Activated naive CD4-positive, alpha-beta T cell (primary cell): ENCODE measurements around the gene COL12A1.

Experiments
- DNase-seq, 4 experiments: peaks; one replicate each; lab custom pipeline; 2025; lab: John Stamatoyannopoulos, UW

The COL12A1 gene

DNA sequence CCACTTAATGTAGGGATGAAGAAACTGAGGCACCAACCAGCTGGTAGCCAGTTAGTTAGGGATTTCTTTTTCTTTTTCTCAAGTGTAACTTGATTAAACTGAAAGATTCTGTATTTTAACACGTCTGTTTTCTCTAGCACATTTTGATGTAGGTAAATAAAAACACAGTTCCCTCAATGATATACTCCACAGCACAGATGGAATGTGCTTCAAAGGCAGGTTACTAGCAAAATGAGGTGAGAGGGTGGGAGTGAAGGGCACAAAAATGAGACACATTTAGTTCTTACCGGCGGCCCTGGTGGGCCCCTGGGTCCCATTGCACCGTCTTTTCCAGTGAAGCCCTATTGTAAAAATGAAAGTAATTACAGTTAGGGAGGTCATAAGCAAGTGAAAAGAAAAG is 108.9 kb downstream of the COL12A1 start:
- DNase-seq, result no peak

DNA sequence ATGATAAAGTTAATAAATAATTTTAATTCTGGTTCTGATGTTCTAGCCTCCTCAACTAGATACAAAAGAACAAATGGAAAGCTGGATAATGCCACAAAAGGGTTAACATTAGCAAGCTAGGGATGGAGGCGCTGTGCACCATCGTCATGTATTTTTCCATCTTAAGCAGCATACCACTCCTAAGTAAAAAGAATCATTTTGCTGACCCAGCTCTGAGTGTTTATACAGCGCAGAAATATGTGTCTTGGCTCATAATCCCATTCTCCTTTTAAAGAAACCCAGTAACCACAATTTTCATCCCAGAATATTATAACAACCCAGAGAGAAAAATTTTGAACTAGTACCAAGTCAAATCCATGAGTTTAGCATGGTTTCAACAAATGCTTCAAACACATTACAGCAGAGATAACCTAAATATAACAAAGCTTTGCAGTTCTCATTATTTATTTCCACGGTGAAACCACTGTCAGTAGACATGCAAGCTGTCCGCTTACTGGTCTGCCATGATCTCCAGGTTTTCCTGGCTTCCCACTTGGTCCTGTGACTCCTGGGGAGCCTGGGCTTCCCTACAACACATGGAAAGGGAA is 111.1 kb downstream of the COL12A1 start:
- DNase-seq, result no peak

DNA sequence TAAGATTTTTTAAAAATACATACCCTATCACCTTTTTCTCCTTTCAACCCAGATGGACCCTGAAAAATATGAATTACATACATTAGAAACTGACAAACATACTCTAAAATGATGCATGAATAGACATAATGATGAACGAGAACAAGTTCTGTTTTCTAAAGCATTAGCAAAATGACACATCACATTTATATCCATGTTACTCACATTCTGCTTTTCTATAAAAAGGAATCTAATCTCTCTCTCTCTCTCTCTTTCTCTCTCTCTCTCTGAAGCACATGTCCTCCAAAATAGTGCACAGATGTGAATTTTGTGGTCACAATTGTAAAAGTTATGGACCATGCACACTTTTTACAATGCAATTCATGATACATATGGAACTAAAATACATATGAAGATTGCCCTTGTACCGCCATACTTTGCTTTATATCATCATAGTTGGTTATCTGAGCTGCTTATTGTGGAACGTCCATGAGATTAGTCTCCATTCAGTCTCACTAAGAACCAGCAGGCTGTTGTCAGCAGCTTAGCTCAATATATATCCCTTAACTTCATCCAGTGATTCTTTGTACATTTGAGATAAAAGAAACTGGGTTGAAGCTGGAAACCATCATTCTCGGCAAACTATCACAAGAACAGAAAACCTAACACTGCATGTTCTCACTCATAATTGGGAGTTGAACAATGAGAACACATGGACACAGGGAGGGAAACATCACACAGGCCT is 114.2 kb downstream of the COL12A1 start:
- DNase-seq, result no peak

DNA sequence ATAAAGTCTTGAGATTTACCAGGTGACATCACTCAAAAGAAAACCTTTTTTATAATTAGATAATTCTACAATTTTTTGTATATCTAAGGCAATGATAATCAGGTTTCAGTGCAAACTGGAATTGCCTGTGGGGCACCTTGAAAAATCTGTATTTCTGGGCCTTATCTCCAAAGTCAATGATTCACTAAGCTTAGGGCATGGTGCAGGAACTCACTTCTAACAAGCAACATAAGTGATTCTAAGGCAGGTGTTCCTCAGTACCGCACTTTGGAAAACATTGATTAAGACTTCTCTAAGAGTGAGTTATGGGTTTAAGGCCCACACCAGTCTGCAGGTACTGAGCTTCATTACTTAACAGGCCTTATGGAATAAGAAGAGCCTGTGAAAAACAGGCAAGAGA is 115.3 kb downstream of the COL12A1 start:
- DNase-seq, result no peak

DNA sequence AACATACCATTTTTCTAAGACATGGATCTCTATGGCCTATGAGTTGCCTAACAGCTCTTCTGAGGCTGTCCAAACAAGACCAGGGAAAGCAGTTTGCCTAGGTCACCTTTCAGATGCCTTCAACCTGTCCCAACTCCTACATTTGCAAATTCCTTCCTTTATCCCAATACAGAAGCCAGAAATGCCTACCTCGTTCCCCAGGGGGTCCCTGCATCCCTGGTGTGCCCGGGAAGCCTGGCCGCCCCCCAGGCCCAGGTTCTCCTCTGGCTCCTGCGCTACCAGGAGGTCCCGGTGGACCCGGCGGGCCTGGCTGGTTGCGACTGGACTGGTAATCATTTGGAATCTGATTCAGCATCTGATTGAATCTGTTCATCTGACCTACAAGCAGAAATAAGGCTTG is 115.9 kb downstream of the COL12A1 start:
- DNase-seq, result no peak

DNA sequence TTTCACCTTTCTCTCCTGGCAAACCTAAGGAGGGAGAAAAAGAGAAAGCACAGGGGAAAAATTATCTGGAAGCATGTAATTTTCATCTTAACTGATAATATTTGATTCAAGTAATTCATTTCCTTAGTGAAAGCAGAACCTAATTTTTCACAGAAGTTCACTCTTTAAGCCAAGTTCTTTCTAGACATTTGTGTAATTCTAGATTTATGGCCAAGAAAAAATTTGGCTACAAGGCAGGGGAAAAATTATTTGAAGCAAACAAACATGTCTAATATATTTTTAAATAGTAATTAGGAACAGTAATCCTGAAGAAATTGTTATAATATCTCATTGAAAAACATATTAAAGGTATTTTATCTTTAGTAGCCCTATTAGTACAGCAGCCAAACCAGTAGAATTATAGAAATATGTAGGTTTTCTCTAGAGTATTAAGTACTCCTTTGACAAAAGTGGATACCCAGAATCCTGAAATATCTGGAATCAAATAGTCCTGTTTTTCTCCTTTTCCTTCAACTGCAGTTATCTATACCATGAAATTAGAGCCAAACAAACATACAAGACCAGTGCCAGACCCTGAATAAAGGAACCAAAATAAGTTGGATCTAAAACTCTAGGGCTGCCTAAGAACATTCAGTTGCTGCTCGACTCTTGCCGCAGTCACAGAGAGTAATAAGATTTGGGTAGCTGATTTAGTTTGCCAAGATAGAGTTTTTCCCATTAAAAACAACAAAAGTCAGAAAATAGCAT is 116.5 kb downstream of the COL12A1 start:
- no peak for DNase-seq

DNA sequence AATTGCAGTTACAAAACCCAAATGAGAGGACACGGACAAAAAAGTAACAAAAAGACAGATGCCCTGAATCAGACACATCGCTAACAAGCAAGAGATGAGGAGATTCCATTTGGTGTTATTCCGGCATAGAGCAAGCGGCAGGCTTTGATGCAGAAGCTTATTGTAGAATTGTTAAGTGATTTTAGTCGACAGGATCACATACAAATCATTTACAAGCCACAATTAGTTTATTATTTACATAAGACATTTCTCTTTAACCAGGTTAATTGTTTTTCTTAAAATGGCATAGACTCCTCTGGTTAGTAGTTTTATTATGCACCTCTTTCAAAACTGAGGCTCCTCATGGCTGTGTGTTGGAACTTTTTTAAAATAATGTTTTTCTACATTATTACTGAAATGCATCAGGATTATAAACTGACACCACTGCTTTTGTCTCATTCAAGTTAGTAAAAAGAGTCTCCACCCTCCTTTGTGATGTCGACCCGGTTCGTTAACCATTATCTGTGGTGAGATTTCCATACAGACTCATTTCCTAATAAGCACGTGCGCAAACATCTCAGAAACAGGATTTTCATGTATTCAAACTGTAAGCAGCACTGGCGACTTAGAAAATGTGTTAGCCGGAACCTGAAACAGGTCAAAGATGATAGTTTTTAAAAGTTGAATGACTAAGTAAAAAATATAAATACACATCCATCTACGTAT is 119.8 kb downstream of the COL12A1 start:
- DNase-seq, result no peak

DNA sequence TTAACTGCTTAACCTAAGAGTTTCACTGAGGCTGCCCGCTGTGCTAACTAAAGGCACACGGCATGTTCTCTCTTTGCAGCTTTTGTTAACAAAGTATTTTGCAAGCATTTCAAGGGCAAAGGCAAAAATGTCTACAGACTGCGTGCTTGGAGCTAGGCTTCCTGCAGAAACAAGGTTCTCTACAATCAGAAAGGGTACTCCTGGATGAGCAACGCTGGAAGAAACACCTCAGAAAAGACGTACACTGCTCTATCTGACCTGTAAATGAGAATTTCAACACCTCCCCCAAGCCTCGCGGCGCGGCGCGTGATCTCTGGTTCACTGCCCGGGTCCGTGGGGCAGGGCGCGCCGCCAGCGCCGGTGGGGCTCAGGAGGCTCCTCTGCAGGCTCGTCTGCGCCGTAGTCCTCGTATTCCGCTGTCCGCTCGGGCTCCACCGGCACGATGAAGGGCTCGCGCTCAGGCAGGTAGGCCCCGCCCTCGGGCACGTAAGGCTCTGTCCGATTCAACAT is 120.9 kb downstream of the COL12A1 start:
- no peak for DNase-seq

DNA sequence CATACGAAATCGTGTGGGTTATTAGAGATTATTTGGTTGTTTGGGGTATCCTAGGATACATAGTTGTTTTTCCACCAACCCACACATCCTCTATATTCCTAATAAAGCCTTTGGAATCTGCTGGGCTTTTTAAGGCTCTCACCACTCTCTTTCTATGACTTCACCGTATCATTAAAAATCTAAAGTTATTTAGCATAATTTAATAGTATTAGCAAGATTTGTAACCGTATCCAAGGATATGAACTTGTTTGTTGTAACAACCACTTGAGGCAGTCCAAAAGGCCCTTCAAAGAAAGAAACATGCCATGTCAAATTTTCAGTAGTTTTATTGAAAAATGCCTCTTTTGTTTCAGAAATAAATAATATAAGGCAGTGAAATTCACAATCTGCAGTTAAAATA is 121.8 kb downstream of the COL12A1 start:
- DNase-seq, result no peak

DNA sequence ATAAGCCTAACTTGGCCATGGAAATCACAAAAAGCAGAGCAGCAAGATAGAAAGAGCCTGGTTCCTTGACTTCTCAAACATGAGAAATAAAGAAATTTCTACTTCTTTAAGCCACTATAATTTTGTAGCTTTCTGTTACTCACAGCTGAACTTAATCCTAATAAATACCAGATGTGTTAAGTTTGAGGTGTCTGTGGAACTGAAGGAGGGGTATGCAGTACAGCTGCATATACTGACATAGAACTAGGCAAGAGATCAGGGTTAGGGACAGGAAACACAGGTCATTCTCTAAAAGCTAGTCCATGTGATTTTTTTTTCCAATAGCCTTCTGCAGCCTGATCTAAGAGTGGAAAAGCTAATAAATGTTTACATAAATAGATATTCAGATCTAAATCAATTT is 123.9 kb downstream of the COL12A1 start:
- no peak for DNase-seq

DNA sequence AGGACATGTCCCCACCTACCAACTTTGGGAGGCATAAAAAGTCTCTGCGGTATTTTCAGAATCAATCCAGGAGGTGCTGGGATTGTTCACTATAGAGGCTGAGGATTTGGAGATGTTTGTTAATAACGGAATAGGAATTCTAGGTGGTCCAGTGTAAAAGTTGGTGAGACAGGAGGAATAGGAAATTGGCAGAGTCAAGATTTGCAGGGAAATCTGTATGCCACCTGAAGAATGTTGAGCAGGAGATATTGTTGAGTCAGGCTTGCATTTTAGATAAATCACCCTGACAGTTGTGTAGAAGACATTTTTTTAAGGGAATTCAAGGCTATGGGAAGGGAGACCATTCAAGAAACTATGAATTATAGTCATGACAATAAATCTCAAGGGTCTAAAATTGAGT is 124.8 kb downstream of the COL12A1 start:
- DNase-seq, result no peak

DNA sequence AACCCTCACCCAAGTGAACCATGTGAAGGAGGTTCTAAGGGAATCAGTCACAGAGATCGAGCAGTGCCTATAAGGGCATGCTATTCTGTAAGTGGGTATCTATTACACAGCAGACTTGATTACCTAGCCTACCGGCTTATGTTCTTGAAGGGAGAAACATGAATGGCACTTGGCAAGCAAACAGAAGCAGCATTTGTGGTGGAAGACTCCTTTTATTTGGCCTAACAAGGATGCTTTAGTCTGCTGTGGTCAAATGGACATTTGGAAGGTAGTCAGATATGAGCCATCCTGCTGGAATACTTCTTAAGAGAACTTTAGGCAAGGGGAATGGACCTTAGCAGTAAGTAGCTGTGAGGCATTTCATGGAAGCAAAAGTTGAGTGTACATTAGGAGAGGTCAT is 126.3 kb downstream of the COL12A1 start:
- DNase-seq, result no peak

DNA sequence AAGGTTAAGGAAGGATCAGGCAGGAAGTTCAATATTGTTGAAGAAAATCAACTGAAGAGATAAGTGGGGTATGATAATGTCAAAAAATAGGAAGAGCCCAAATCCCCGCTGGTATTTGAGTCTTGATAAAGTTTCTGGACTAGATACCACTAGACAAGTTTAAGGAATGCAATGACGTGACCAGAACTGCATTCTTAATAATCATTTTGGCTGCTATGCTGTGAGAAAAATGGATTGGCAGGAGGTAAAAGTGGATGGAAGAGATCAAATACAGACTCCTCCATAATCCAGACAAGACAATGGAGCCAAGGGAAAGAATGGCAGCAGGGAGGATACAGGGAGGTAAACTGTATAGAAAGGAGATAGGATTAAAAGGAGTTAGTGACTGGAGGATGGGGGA is 128.2 kb downstream of the COL12A1 start:
- DNase-seq, result no peak

DNA sequence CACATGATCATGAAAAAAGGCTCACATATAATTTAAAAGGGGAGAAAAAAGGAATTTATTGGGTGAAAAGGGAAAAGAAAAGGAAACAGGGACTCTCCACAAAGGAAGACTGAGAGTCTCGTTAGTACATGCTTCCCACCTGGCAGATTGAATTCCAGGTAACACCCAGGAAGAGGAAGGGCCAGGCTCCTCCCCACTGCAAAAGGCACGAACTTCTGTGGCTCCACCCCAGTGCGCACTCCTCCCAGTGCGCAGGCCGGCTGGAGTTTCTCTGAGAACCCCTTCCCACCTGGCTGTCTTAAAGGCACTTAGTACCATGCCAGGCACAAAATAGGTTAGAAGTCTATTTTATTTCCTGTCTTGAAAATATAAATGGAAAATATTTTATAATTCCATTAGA is 129.8 kb downstream of the COL12A1 start:
- DNase-seq, result no peak

DNA sequence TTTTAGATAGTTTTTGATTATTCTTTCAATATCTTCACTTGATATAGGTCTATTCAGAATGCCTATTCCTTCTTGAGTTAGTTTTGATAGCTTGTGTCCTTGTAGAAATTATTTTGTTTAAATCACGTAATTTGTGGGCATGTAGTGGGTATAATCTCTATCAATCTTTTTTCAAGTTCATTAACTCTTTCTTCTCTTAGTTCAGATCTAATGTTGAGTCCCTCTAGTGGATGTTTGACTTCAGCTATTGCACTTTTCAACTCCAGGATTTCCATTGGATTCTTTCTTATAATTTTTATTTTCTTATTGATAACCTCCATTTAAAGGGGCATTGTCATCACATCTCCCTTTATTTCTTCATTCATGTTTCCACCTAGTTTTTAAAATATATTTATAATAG is 135.6 kb downstream of the COL12A1 start:
- DNase-seq, result no peak

DNA sequence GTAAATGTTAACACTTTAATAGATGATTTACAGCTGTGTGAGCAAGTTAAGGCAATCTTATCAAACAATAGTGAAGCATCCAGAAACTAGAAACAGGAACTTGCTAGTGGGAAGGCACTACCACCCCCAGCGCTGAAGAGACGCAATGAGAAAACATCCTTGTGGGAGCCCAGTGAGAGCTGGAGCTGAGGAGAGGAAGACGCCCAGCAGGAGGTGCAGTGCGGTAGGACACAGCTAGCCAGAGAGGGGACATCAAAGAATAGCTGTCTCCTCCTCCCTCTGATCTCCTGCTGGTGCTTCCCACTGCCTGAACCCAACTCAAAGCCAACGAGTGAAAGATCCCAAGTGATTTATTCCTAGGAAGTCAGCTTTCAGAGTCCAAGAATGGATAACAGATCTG is 140.3 kb downstream of the COL12A1 start:
- no peak for DNase-seq

DNA sequence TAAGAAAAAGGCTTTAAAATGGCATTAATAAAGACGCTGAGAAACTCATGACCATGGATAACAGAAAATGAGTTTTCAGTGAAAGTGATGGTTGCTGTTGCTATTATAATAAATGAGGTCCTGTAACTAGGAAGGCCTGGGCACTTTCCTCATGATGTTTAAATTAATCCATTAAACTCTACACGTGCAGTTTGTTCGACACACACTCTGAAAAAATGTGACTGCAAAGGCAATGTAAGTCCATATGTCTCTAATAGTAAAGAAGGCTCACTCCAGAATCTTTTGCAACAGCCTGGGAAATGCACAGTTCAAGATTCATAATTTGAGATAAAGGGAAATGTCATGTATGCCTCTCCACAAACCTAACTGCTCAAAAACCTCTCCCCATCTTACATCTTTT is 153.4 kb downstream of the COL12A1 start:
- no peak for DNase-seq

DNA sequence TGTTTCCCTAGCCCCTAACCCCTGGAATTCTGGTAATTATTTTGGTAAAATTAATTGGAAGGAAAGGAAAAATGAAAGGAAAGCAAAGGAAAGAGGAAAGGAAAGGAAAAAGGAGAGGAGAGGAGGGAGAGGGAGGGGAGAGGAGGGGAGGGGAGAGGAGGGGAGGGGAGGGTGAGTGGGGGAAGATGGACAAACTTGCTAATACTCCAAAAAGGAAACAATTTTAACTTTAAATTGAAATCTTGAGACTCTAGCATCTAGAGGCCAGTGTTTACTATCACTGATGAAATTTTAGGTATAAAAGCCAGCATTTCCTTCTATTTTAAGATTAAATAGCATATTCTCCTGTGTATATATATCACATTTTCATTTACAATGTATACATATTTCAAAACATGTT is 156.5 kb downstream of the COL12A1 start:
- no peak for DNase-seq

DNA sequence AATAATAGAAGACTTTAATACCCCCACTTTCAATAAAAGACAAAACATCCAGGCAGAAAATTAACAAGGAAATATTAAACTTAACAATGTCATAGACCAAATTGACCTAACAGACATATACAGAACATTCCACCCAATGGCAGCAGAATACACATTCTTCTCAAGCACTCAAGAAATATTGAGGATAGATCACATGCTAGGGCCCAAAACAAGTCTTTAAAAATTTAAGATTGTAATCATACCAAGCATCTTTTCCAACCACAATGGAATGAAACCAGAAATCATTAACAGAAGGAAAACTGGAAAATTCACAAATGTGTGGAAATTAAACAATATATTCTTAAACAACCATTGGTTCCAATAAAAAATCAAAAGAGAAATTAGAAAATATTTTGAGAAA is 161.0 kb downstream of the COL12A1 start:
- DNase-seq, result no peak

DNA sequence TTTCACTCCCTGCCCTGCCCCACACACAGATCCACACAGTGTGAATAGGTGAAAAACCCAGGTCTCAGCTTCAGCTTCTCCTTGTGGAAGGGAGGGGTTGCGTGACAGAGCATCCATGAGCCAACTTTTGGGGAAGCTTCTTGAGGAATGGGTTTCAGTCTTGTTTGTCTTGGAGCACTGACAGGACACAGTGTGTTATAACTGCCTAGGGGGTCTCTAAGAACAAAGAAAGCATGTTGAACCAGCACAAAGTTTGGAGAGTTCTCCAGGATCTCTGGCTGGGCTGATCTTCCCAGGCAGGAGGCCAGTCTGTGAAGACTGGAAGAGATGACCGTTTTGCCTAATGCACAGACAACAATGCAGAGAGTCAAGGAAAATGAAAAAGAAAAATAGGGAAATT is 164.5 kb downstream of the COL12A1 start:
- no peak for DNase-seq
